ENCODE results near the gene FBXL17.
"Not testable (repeated sequence)": the region's sequence is repeated elsewhere in the genome, so short reads cannot be mapped to it uniquely, and the experiment has no call there.

The FBXL17 gene

GRCh38 chr5:108181975-108182374, 199.9 kb downstream of the FBXL17 start:
- H3K36me3 ChIP-seq (replicated peaks): no peaks in the 10 kb centered on the region
- H3K4me1 ChIP-seq: no peaks in the 10 kb centered on the region
- in situ Hi-C loops (cut with MboI; ENCODE audit: low sequenced_read_pairs): no loop called here
- no peak overlapping the region for H3K4me3 ChIP-seq
- H3K27me3 ChIP-seq (ENCODE audit: low read depth): no peaks in the 10 kb centered on the region
- DNase-seq (ENCODE audit: low spot score in 2 of 2): no peak
- H3K9me3 ChIP-seq: no peaks in the 10 kb centered on the region

DNA sequence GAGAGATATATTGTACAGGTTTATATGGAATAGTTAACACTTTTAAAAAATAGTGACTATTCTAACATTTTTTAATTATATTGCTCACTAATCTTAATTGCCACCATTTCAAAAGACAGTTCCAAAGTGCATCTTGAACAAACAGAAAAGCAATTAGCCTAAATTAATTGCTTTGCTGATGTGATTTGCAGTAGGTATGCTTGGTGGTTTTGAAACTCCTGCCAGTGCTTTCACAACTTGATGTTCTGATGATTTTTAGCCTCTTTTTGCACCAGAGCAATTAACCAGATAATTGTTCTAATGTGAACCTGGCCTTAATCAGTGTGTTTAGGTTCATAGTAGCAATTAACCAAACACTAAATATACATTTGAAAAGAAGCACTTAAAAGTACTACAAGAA, 207.6 kb downstream of the FBXL17 start:
- Histone ChIP-seq H3K36me3 (replicated peaks) (no peaks in the 10 kb centered on the region), H3K9me3 (no peaks in the 10 kb centered on the region), H3K27me3 (ENCODE audit: low read depth) (no peaks in the 10 kb centered on the region), H3K4me3 (no peak overlapping the region), H3K4me1 (no peaks in the 10 kb centered on the region)
- no peak for DNase-seq (ENCODE audit: low spot score in 2 of 2)
- in situ Hi-C loops (cut with MboI; ENCODE audit: low sequenced_read_pairs): no loop called here

GRCh38 chr5:108171759-108172158, 210.1 kb downstream of the FBXL17 start:
- in situ Hi-C loops (cut with MboI; ENCODE audit: low sequenced_read_pairs): no loop called here
- Histone ChIP-seq H3K9me3 (no peaks in the 10 kb centered on the region), H3K36me3 (replicated peaks) (no peaks in the 10 kb centered on the region), H3K27me3 (ENCODE audit: low read depth) (no peaks in the 10 kb centered on the region), H3K4me3 (no peak overlapping the region), H3K4me1 (peaks cover 8% of the 10 kb centered on the region)
- DNase-seq (ENCODE audit: low spot score in 2 of 2): no peak

- H3K9me3 ChIP-seq: no peaks in the 10 kb centered on the region
- H3K36me3 ChIP-seq (replicated peaks): no peaks in the 10 kb centered on the region
- H3K4me3 ChIP-seq: no peak overlapping the region
- peaks cover 8% of the 10 kb centered on the region for H3K4me1 ChIP-seq
- in situ Hi-C loops (cut with MboI; ENCODE audit: low sequenced_read_pairs): no loop called here
- DNase-seq (ENCODE audit: low spot score in 2 of 2): peak; percentile 22 to 34
- no peaks in the 10 kb centered on the region for H3K27me3 ChIP-seq (ENCODE audit: low read depth)
Observed at GRCh38 chr5:108168915-108169314, 213.0 kb downstream of the FBXL17 start.

DNA sequence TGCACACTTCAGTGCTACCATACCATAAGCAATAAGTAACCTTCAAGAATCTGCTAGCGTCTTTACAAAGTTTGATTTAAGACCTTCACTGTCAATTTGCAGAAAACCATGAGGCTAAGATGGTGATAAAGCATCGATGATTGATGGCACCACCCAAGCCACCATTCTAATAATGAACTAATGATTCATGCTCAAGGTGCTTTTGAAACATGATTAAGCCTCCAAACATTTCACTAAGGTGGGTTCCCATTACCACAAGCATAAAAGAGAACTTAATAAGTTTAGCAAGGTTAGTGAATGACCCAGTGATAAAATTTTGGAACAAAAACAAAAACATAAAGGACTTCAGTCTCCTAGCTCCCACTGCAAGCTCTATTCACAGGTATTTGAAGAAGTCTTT, 214.7 kb downstream of the FBXL17 start:
- no peaks in the 10 kb centered on the region for H3K36me3 ChIP-seq (replicated peaks)
- no peak overlapping the region for H3K4me3 ChIP-seq
- H3K27me3 ChIP-seq (ENCODE audit: low read depth): no peaks in the 10 kb centered on the region
- DNase-seq (ENCODE audit: low spot score in 2 of 2): no peak
- peaks cover 8% of the 10 kb centered on the region for H3K4me1 ChIP-seq
- in situ Hi-C loops (cut with MboI; ENCODE audit: low sequenced_read_pairs): no loop called here
- H3K9me3 ChIP-seq: no peaks in the 10 kb centered on the region

GRCh38 chr5:108164574-108164973, 217.3 kb downstream of the FBXL17 start:
- no peaks in the 10 kb centered on the region for H3K27me3 ChIP-seq (ENCODE audit: low read depth)
- H3K4me3 ChIP-seq: no peak overlapping the region
- no peak for DNase-seq (ENCODE audit: low spot score in 2 of 2)
- H3K9me3 ChIP-seq: no peaks in the 10 kb centered on the region
- peaks cover 8% of the 10 kb centered on the region for H3K4me1 ChIP-seq
- H3K36me3 ChIP-seq (replicated peaks): no peaks in the 10 kb centered on the region
- in situ Hi-C loops (cut with MboI; ENCODE audit: low sequenced_read_pairs): no loop called here

- H3K27me3 ChIP-seq (ENCODE audit: low read depth); in situ Hi-C loops (cut with MboI; ENCODE audit: low sequenced_read_pairs); DNase-seq (ENCODE audit: low spot score in 2 of 2): not testable (repeated sequence)
Observed at GRCh38 chr5:108152854-108153253, 229.0 kb downstream of the FBXL17 start.

GRCh38 chr5:108149369-108149768, 232.5 kb downstream of the FBXL17 start:
- no peaks in the 10 kb centered on the region for H3K27me3 ChIP-seq (ENCODE audit: low read depth)
- no peaks in the 10 kb centered on the region for H3K36me3 ChIP-seq (replicated peaks)
- no peak overlapping the region for H3K4me3 ChIP-seq
- no peak for DNase-seq (ENCODE audit: low spot score in 2 of 2)
- in situ Hi-C loops (cut with MboI; ENCODE audit: low sequenced_read_pairs): no loop called here
- no peaks in the 10 kb centered on the region for H3K9me3 ChIP-seq
- no peaks in the 10 kb centered on the region for H3K4me1 ChIP-seq

More at GRCh38 chr5:108152854-108153253, 229.0 kb downstream of the FBXL17 start:
- H3K36me3 ChIP-seq (replicated peaks); H3K4me1 ChIP-seq; H3K4me3 ChIP-seq; H3K9me3 ChIP-seq: not testable (repeated sequence)

- H3K4me1 ChIP-seq: no peaks in the 10 kb centered on the region
- no peaks in the 10 kb centered on the region for H3K36me3 ChIP-seq (replicated peaks)
- H3K9me3 ChIP-seq: no peaks in the 10 kb centered on the region
- in situ Hi-C loops (cut with MboI; ENCODE audit: low sequenced_read_pairs): no loop called here
- H3K27me3 ChIP-seq (ENCODE audit: low read depth): no peaks in the 10 kb centered on the region
- peak; percentile 28 to 78 for DNase-seq (ENCODE audit: low spot score in 2 of 2)
- H3K4me3 ChIP-seq: no peak overlapping the region
Observed at GRCh38 chr5:108148715-108149139, 233.2 kb downstream of the FBXL17 start.

- H3K27me3 ChIP-seq (ENCODE audit: low read depth): no peaks in the 10 kb centered on the region
- no peaks in the 10 kb centered on the region for H3K4me1 ChIP-seq
- no peaks in the 10 kb centered on the region for H3K9me3 ChIP-seq
- H3K36me3 ChIP-seq (replicated peaks): no peaks in the 10 kb centered on the region
- no peak overlapping the region for H3K4me3 ChIP-seq
- no peak for DNase-seq (ENCODE audit: low spot score in 2 of 2)
- in situ Hi-C loops (cut with MboI; ENCODE audit: low sequenced_read_pairs): no loop called here
Observed at GRCh38 chr5:108146222-108146621, 235.7 kb downstream of the FBXL17 start.

GRCh38 chr5:108145351-108145750, 236.5 kb downstream of the FBXL17 start:
- Histone ChIP-seq H3K27me3 (ENCODE audit: low read depth) (no peaks in the 10 kb centered on the region), H3K4me1 (no peaks in the 10 kb centered on the region), H3K4me3 (no peak overlapping the region), H3K9me3 (no peaks in the 10 kb centered on the region), H3K36me3 (replicated peaks) (no peaks in the 10 kb centered on the region)
- in situ Hi-C loops (cut with MboI; ENCODE audit: low sequenced_read_pairs): no loop called here
- DNase-seq (ENCODE audit: low spot score in 2 of 2): no peak

- Histone ChIP-seq H3K4me3 (no peak overlapping the region), H3K36me3 (replicated peaks) (no peaks in the 10 kb centered on the region), H3K27me3 (ENCODE audit: low read depth) (no peaks in the 10 kb centered on the region), H3K9me3 (no peaks in the 10 kb centered on the region), H3K4me1 (no peaks in the 10 kb centered on the region)
- in situ Hi-C loops (cut with MboI; ENCODE audit: low sequenced_read_pairs): no loop called here
- no peak for DNase-seq (ENCODE audit: low spot score in 2 of 2)
Observed at GRCh38 chr5:108144332-108144731, 237.6 kb downstream of the FBXL17 start.

DNA sequence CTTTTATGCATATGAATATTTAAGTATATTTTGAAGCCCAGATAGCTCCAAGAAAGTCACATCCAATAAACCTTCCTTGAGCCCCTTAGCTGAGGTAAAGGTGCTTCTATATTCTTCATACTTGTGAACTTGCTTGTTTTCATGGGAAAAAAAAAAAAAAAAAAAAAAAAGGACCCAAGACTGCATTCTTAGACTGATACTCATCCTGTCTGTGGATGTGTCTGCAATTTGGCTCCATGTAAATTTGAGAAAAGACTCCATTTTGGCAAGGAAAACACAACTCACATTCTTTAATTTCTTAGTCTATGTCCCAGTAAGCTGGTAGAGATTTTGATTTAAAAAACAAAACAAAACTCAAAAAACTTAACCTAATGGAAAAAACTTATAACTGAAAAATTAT, 238.3 kb downstream of the FBXL17 start:
- H3K36me3 ChIP-seq (replicated peaks): no peaks in the 10 kb centered on the region
- no peaks in the 10 kb centered on the region for H3K4me1 ChIP-seq
- no peaks in the 10 kb centered on the region for H3K9me3 ChIP-seq
- H3K4me3 ChIP-seq: no peak overlapping the region
- DNase-seq (ENCODE audit: low spot score in 2 of 2): no peak
- H3K27me3 ChIP-seq (ENCODE audit: low read depth): no peaks in the 10 kb centered on the region
- in situ Hi-C loops (cut with MboI; ENCODE audit: low sequenced_read_pairs): no loop called here

DNA sequence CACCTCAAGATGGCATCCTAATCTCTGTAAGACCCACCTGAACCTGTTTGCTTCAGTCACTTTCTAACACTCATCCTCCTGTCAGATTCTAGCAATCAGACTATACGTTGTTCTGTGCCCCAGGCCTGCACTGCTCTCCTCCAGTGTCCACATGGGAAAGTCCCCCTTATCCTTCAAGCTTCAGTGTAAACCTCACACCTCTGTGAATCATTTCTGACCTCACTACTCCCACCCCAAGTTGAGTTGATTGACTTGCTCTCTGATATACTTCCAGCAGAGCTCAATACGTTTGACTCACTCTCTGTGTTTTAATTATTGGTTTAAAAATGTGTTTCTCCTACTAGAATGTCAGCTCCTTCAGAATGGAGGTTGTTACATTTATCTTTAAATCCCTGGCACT, 240.2 kb downstream of the FBXL17 start:
- Histone ChIP-seq H3K27me3 (ENCODE audit: low read depth) (no peaks in the 10 kb centered on the region), H3K9me3 (no peaks in the 10 kb centered on the region), H3K36me3 (replicated peaks) (no peaks in the 10 kb centered on the region), H3K4me1 (no peaks in the 10 kb centered on the region), H3K4me3 (no peak overlapping the region)
- in situ Hi-C loops (cut with MboI; ENCODE audit: low sequenced_read_pairs): no loop called here
- no peak for DNase-seq (ENCODE audit: low spot score in 2 of 2)

DNA sequence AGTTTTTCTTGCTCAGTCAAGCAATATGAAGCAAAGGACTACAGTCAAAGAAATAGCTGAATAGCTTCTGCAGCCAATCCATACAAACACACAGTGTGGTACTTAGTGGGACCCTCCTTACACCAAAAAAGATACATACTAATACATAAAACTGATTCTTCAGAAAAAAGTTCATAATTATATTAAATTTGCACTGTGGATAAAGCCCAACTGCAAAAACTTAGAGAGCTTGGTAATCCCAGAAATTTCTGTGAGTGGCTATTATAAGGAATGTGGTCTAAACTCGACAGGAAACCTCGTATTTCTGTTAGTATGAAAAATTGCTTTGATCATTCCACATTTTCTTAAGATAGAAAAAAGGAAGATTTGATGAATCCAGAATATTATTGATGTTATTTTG, 245.4 kb downstream of the FBXL17 start:
- H3K4me1 ChIP-seq: no peaks in the 10 kb centered on the region
- no peak for DNase-seq (ENCODE audit: low spot score in 2 of 2)
- no peaks in the 10 kb centered on the region for H3K36me3 ChIP-seq (replicated peaks)
- no peaks in the 10 kb centered on the region for H3K27me3 ChIP-seq (ENCODE audit: low read depth)
- no peak overlapping the region for H3K4me3 ChIP-seq
- H3K9me3 ChIP-seq: no peaks in the 10 kb centered on the region
- in situ Hi-C loops (cut with MboI; ENCODE audit: low sequenced_read_pairs): no loop called here
